ENCODE results near the gene ACTR3C. TPM values are rescaled to one million over a fixed set of nuclear protein-coding genes. Genes with fewer than 3 reads are reported as not detected.

Gene ACTR3C
- total RNA-seq, 1 experiment from 2014 or later: 2.2 TPM

GRCh38 chr7:150337179-150337578 is 13.8 kb upstream of the ACTR3C start:
- Histone ChIP-seq H2BK15ac (ENCODE audit: low read depth, low read length) (no peak overlapping the region), H2AK5ac (ENCODE audit: insufficient read length, low read length) (no peak overlapping the region), H3K79me1 (ENCODE audit: insufficient read depth, low read depth, low read length, poor library complexity, severe bottlenecking) (no peaks in the 10 kb centered on the region), H3K23ac (ENCODE audit: insufficient read length, low read depth, low read length) (no peak overlapping the region), H3K27ac (ENCODE audit: insufficient read length, low read depth, low read length) (no peak overlapping the region), H3K23me2 (ENCODE audit: insufficient read length, low read depth, low read length, poor library complexity, severe bottlenecking) (peaks cover 16% of the 10 kb centered on the region), H3K4me1 (ENCODE audit: insufficient read depth, low read length) (no peaks in the 10 kb centered on the region; the same call in 1 of the 2 replicates), H4K20me1 (ENCODE audit: control insufficient read depth, insufficient read depth, insufficient read length) (no peaks in the 10 kb centered on the region), H3K9me3 (ENCODE audit: control insufficient read depth, low read depth, low read length) (no peaks in the 10 kb centered on the region), H3K9ac (ENCODE audit: extremely low read depth, insufficient read length, low read length) (no peak overlapping the region), H4K8ac (replicated peaks; ENCODE audit: insufficient read length, low read depth, low read length) (no peak overlapping the region), H2BK5ac (ENCODE audit: insufficient read length, low read length) (no peak overlapping the region), H3K27me3 (ENCODE audit: insufficient read depth, low read length) (peaks cover 3% of the 10 kb centered on the region), H2BK120ac (ENCODE audit: low read depth, low read length, poor library complexity, severe bottlenecking) (no peak overlapping the region), H2AFZ (ENCODE audit: low read length) (no peak overlapping the region), H2BK12ac (ENCODE audit: insufficient read length, low read depth, low read length) (no peak overlapping the region), H3K14ac (ENCODE audit: insufficient read depth, low read length) (no peak overlapping the region), H2BK20ac (ENCODE audit: low read depth, low read length, poor library complexity, severe bottlenecking) (no peak overlapping the region), H3K18ac (ENCODE audit: insufficient read length, low read depth, low read length) (no peak overlapping the region), H3K79me2 (ENCODE audit: insufficient read depth, low read length) (no peaks in the 10 kb centered on the region), H3K4ac (ENCODE audit: low read depth, low read length) (no peak overlapping the region), H4K5ac (ENCODE audit: insufficient read length, low read depth, low read length) (no peak overlapping the region), H3K4me2 (ENCODE audit: insufficient read depth, insufficient read length, low read length) (no peak overlapping the region), H3T11ph (ENCODE audit: low read length) (no peak overlapping the region), H3K56ac (ENCODE audit: insufficient read length, low read depth, low read length) (no peak overlapping the region), H4K91ac (ENCODE audit: insufficient read length, low read depth, low read length) (no peak overlapping the region)
- Mint-ChIP-seq H3K9me3 (no peaks in the 10 kb centered on the region), H3K4me1 (peaks cover 60 to 69% of the 10 kb centered on the region in 2 experiments), H3K36me3 (ENCODE audit: insufficient read depth in 1 of 3, low read depth in 3 of 3) (peaks cover 25 to 36% (median 31%) of the 10 kb centered on the region in 3 experiments), H3K27me3 (ENCODE audit: low read depth) (peaks cover 55% of the 10 kb centered on the region), H3K4me3 (no peak overlapping the region), H3K27ac (no peak overlapping the region; a peak in 1 of 7 replicates)
- TF ChIP-seq CTCF (conservative IDR thresholded peaks at IDR 0.05): no peak
- DNase-seq: no peak
- WGBS (ENCODE audit: extremely low coverage, insufficient read length, low lambda C conversion rate): no CpG with 5 or more reads among the region's 18 CpGs

Measured in H9 (cell line).